HL-60 (cell line): ENCODE measurements around the gene RHBDL1.

Source experiments
- DNase-seq, 2 experiments: peaks; one replicate each; pipeline ENCODE4 v3.0.0-alpha.2; 2010 to 2020; ENCODE audit warnings: low read depth in 1 of 2, low spot score in 1 of 2
- H3K27ac ChIP-seq: fragments of 250-450 bp; sonication (Bioruptor Pico); replicated peaks from 2 replicates; pipeline ENCODE4 v1.5.1; 2020; ENCODE audit warnings: mild to moderate bottlenecking, moderate library complexity
- H3K27me3 ChIP-seq: fragments of 250-450 bp; sonication (Bioruptor Pico); 2 replicates; pipeline ENCODE4 v1.5.1; 2021; ENCODE audit warnings: mild to moderate bottlenecking, moderate library complexity; ENCODE audit not compliant: insufficient read depth, poor library complexity, severe bottlenecking
- H3K4me3 ChIP-seq: replicated peaks from 2 replicates; pipeline ENCODE4 v1.5.1; 2011; ENCODE audit warnings: mild to moderate bottlenecking, control low read depth, low read length; ENCODE audit not compliant: insufficient read depth
- CTCF ChIP-seq: IDR thresholded peaks from one replicate; pipeline ENCODE4 v1.5.1; 2011; ENCODE audit warnings: low read length, control low read depth, inconsistent platforms; ENCODE audit not compliant: insufficient read depth
- GABPA ChIP-seq: IDR thresholded peaks from 2 replicates; pipeline ENCODE4 v1.6.1; 2012; ENCODE audit warnings: low read depth
- POLR2AphosphoS5 ChIP-seq: IDR thresholded peaks from 2 replicates; pipeline ENCODE4 v1.6.1; 2012; ENCODE audit warnings: low read depth
- REST ChIP-seq: IDR thresholded peaks from 2 replicates; pipeline ENCODE4 v1.6.1; 2012; ENCODE audit warnings: low read depth; ENCODE audit not compliant: insufficient replicate concordance
- SPI1 ChIP-seq: IDR thresholded peaks from 2 replicates; pipeline ENCODE4 v1.6.1; 2012; ENCODE audit warnings: low read depth, mild to moderate bottlenecking, borderline replicate concordance

Gene RHBDL1

GRCh38 chr16:703406-703805 lies 27.9 kb downstream of the RHBDL1 start:
- no peak for DNase-seq
- no peak for TF ChIP-seq REST
- no peak for TF ChIP-seq GABPA
- TF ChIP-seq SPI1 = no peak
- no peak overlapping the region for H3K4me3 ChIP-seq
- H3K27me3 ChIP-seq = peaks cover 65% of the 10 kb centered on the region
- no peak overlapping the region for H3K27ac ChIP-seq

- DNase-seq = no peak
- no peak overlapping the region for H3K27ac ChIP-seq
- no peak overlapping the region for H3K4me3 ChIP-seq
- H3K27me3 ChIP-seq = peaks cover 65% of the 10 kb centered on the region
- TF ChIP-seq REST = no peak
- no peak for TF ChIP-seq POLR2AphosphoS5
- no peak for TF ChIP-seq GABPA
- TF ChIP-seq CTCF = no peak
- TF ChIP-seq SPI1 = no peak
These were observed 28.6 kb downstream of the RHBDL1 start for GRCh38 chr16:704047-704446.

GRCh38 chr16:704552-705380 lies 29.3 kb downstream of the RHBDL1 start:
- DNase-seq = no peak
- TF ChIP-seq REST = peak; percentile 85
- no peak for TF ChIP-seq CTCF
- H3K27me3 ChIP-seq = peaks cover 67% of the 10 kb centered on the region
- no peak overlapping the region for H3K4me3 ChIP-seq
- no peak overlapping the region for H3K27ac ChIP-seq
